ENCODE results near the gene DHRS1. TPM values are rescaled to one million over a fixed set of nuclear protein-coding genes. Genes with fewer than 3 reads are reported as not detected.

Gene DHRS1
- total and polyA plus RNA-seq, 9 of the 15 experiments (the other 6 are each of a cell fraction or from before 2014, with no cell fraction given) = 7.3 to 33.6 (median 13.3) TPM

DNA sequence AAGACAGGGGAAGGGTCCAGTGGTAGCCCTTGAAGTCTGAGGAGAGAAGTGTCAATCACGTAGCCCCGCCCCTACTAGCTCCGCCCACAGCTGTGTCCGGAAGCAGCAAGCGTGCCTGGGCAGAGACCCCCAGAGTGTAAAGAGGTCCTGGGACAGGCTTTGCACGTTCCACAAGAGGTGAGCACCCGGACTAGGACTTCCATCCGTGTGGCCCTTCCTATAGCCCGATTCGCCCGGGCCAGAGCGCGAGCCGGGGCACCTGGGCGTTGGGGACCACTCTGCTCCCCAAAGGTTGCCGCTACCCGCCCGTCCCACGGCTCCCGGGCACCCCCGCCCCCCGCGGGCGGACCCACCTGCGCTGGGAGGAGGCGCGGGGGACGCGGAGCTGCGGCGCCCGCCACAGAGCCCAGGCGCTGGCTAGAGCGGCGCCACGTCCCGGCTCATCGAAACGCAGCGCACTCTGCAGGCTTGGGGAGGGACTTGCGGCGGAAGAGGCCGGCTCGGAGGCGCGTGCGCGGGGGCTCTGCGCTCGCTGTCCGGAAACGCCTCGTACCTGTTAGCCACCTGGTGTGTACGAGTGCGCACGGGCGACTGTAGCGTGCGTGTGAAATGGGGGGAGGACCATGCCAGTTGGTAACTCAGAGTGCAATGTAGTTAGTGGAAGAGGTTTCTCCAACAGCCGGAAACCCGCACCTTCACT lies 28.3 kb downstream of the DHRS1 start, which contains the start of gene RABGGTA (continued):
- TF ChIP-seq ZNF76 (CRISPR knock-in tag; IDR thresholded peaks at IDR 0.05; ENCODE audit: borderline replicate concordance) = peak; percentile 20; the same call in 1 of the 2 replicates
- no peak for TF ChIP-seq KHSRP (IDR thresholded peaks at IDR 0.05)
- TF ChIP-seq NR2C2 (CRISPR knock-in tag; IDR thresholded peaks at IDR 0.05) = no peak
- TF ChIP-seq NR2C2 (tag; IDR thresholded peaks at IDR 0.05) = 0 out of 2 replicates have a peak, but pooled peaks have one; percentile 64
- peak; percentile 82; the same call in 1 of the 2 replicates for TF ChIP-seq CTBP1 (IDR thresholded peaks at IDR 0.05; ENCODE audit: borderline replicate concordance)
- TF ChIP-seq BRCA1 (IDR thresholded peaks at IDR 0.05) = no peak
- TF ChIP-seq BRCA1 (CRISPR knock-in tag; IDR thresholded peaks at IDR 0.05) = no peak
- no peak for TF ChIP-seq ZNF239 (CRISPR knock-in tag; IDR thresholded peaks at IDR 0.05)
- TF ChIP-seq, protein P1, sequence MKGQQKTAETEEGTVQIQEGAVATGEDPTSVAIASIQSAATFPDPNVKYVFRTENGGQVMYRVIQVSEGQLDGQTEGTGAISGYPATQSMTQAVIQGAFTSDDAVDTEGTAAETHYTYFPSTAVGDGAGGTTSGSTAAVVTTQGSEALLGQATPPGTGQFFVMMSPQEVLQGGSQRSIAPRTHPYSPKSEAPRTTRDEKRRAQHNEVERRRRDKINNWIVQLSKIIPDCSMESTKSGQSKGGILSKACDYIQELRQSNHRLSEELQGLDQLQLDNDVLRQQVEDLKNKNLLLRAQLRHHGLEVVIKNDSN (CRISPR knock-in tag; IDR thresholded peaks at IDR 0.05) = no peak
- no peak for TF ChIP-seq TAL1 (IDR thresholded peaks at IDR 0.05)
- TF ChIP-seq GABPB2 (CRISPR knock-in tag; conservative IDR thresholded peaks at IDR 0.05) = no peak
- no peak for TF ChIP-seq ZNF324 (CRISPR knock-in tag; IDR thresholded peaks at IDR 0.05)
- TF ChIP-seq HMG20A (CRISPR knock-in tag; conservative IDR thresholded peaks at IDR 0.05) = no peak
- TF ChIP-seq MAFG (tag; conservative IDR thresholded peaks at IDR 0.05) = no peak
- TF ChIP-seq CREB1 (IDR thresholded peaks at IDR 0.05) = peak; percentile 64
- TF ChIP-seq CREB1 (CRISPR knock-in tag; IDR thresholded peaks at IDR 0.05) = peak; percentile 28; the same call in 1 of the 2 replicates
- no peak for TF ChIP-seq ZBED1 (IDR thresholded peaks at IDR 0.05)
- TF ChIP-seq ZNF23 (CRISPR knock-in tag; IDR thresholded peaks at IDR 0.05) = no peak
- no peak for TF ChIP-seq TAF15 (IDR thresholded peaks at IDR 0.05; ENCODE audit: low read depth, low read length)
- no peak for TF ChIP-seq BACH1 (tag; IDR thresholded peaks at IDR 0.05)
- no peak for TF ChIP-seq ARNT (IDR thresholded peaks at IDR 0.05)
- TF ChIP-seq RAD21 (CRISPR knock-in tag; conservative IDR thresholded peaks at IDR 0.05 in 1 of 2, IDR thresholded peaks at IDR 0.05 in 1 of 2) = 0 out of 4 replicates have a peak, but pooled peaks of 1 of the 2 experiments have one; percentile 14
- TF ChIP-seq RBBP5 (IDR thresholded peaks at IDR 0.05; ENCODE audit: borderline replicate concordance, insufficient read depth, low read length, poor library complexity, severe bottlenecking) = peak; percentile 89
- TF ChIP-seq SAFB (IDR thresholded peaks at IDR 0.05; ENCODE audit: borderline replicate concordance, low read depth, low read length) = no peak
- TF ChIP-seq, protein P2, sequence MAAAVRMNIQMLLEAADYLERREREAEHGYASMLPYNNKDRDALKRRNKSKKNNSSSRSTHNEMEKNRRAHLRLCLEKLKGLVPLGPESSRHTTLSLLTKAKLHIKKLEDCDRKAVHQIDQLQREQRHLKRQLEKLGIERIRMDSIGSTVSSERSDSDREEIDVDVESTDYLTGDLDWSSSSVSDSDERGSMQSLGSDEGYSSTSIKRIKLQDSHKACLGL (CRISPR knock-in tag; IDR thresholded peaks at IDR 0.05; ENCODE audit: borderline replicate concordance, poor library complexity, severe bottlenecking) = no peak
- TF ChIP-seq, protein P3, sequence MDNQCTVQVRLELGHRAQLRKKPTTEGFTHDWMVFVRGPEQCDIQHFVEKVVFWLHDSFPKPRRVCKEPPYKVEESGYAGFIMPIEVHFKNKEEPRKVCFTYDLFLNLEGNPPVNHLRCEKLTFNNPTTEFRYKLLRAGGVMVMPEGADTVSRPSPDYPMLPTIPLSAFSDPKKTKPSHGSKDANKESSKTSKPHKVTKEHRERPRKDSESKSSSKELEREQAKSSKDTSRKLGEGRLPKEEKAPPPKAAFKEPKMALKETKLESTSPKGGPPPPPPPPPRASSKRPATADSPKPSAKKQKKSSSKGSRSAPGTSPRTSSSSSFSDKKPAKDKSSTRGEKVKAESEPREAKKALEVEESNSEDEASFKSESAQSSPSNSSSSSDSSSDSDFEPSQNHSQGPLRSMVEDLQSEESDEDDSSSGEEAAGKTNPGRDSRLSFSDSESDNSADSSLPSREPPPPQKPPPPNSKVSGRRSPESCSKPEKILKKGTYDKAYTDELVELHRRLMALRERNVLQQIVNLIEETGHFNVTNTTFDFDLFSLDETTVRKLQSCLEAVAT (IDR thresholded peaks at IDR 0.05) = no peak
- TF ChIP-seq TFE3 (CRISPR knock-in tag; IDR thresholded peaks at IDR 0.05) = no peak

Data from K562 (cell line).